ENCODE data around the gene MKI67. TPM values are rescaled to one million over a fixed set of nuclear protein-coding genes. Genes with fewer than 3 reads are reported as not detected.

Gene MKI67
- total and polyA plus RNA-seq, 10 donors, result 0.61 to 21.6 (median 7.6) TPM

DNA sequence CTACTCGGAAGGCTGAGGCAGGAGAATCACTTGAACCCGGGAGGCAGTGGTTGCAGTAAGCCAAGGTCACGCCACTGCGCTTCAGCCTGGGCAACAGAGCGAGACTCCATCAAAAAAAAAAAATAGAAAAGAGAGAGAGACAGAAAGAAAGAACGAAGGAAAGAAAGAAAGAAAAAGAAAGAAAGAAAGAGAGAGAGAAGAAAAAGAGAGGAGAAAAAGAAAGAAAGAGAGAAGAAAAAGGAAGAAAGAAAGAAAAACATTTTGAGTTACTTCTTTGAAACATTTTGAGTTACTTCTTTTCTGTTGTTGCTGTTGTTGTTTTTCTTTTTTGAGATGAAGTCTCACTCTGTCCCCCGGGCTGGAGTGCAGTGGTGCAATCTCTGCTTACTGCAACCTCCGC is 2.4 kb upstream of the MKI67 start:
- TF ChIP-seq POLR2A (IDR thresholded peaks at IDR 0.05) (no peak), POLR2AphosphoS5 (IDR thresholded peaks at IDR 0.05) (no peak)
- TF ChIP-seq, protein P1, sequence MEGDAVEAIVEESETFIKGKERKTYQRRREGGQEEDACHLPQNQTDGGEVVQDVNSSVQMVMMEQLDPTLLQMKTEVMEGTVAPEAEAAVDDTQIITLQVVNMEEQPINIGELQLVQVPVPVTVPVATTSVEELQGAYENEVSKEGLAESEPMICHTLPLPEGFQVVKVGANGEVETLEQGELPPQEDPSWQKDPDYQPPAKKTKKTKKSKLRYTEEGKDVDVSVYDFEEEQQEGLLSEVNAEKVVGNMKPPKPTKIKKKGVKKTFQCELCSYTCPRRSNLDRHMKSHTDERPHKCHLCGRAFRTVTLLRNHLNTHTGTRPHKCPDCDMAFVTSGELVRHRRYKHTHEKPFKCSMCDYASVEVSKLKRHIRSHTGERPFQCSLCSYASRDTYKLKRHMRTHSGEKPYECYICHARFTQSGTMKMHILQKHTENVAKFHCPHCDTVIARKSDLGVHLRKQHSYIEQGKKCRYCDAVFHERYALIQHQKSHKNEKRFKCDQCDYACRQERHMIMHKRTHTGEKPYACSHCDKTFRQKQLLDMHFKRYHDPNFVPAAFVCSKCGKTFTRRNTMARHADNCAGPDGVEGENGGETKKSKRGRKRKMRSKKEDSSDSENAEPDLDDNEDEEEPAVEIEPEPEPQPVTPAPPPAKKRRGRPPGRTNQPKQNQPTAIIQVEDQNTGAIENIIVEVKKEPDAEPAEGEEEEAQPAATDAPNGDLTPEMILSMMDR (IDR thresholded peaks at IDR 0.05 in 8 of 11, conservative IDR thresholded peaks at IDR 0.05 in 3 of 11), result no peak
- H3K27ac ChIP-seq, result no peak overlapping the region
- peaks cover 0 to 26% (median 16%) of the 10 kb centered on the region in 7 donors for H3K27me3 ChIP-seq (replicated peaks in 1 of 7)
- H3K36me3 ChIP-seq, result no peaks in the 10 kb centered on the region
- peaks cover 13 to 43% (median 23%) of the 10 kb centered on the region in 6 donors for H3K4me1 ChIP-seq
- H3K4me3 ChIP-seq, result no peak overlapping the region
- WGBS, 5 donors, result 71 to 91% (median 86%) methylated on average over 8 of the region's 8 CpGs
- DNase-seq, result no peak
- intact Hi-C loops (cut with DNase I; ENCODE audit: low total_unique reads), result no loop called here
- no peaks in the 10 kb centered on the region for H3K9me3 ChIP-seq

DNA sequence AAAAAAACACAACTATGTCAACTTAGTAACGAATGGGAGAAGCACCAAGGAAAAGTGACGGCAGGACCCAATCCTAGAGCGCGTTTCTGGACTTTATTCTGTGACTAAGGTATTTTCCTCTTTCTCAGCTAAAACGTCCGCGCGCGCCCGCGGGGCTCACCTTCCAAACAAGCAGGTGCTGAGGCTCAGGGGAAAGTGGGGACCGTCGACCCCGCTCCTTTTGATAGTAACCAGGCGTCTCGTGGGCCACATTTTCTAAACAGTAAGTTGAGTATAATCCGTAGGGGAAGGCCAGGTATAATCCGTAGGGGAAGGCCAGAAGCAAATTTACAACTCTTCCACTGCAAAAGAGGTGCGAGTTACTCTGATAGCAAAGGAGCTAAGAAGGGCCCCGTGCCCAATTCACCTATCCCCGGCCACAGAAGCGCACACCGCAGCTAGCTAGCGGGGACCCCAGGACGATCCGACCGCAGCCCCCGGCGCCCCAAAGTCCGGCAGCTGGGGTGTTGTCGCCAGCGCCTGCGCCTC is 743 bp downstream of the MKI67 start:
- peak; percentile 78 for DNase-seq
- intact Hi-C loops (cut with DNase I; ENCODE audit: low total_unique reads), result no loop called here

GRCh38 chr10:128124813-128125403 is 1.3 kb downstream of the MKI67 start:
- Histone ChIP-seq H3K27me3 (replicated peaks in 1 of 7) (peaks cover 0 to 42% (median 27%) of the 10 kb centered on the region in 7 donors), H3K27ac (peak overlapping the region in 1 of 8 donors; percentile 68), H3K9me3 (no peaks in the 10 kb centered on the region), H3K36me3 (no peaks in the 10 kb centered on the region), H3K4me3 (peak overlapping the region in 5 of 8 donors; percentile 62 to 85 (median 75)), H3K4me1 (peaks cover 13 to 58% (median 23%) of the 10 kb centered on the region in 6 donors)
- no peak for DNase-seq
- intact Hi-C loops (cut with DNase I; ENCODE audit: low total_unique reads), result no loop called here
- 20 to 36% (median 31%) methylated on average over 11 of the region's 11 CpGs for WGBS, 5 donors
- TF ChIP-seq POLR2A (IDR thresholded peaks at IDR 0.05) (no peak), POLR2AphosphoS5 (IDR thresholded peaks at IDR 0.05) (no peak)
- TF ChIP-seq, protein P1 (IDR thresholded peaks at IDR 0.05 in 8 of 11, conservative IDR thresholded peaks at IDR 0.05 in 3 of 11), result no peak

More for the DNA sequence above, 743 bp downstream of the MKI67 start:
- H3K4me1 ChIP-seq, result peaks cover 13 to 58% (median 23%) of the 10 kb centered on the region in 6 donors
- H3K27ac ChIP-seq, result peak overlapping the region in 3 of 8 donors; percentile 50 to 68 (median 56)
- no peaks in the 10 kb centered on the region for H3K9me3 ChIP-seq
- H3K4me3 ChIP-seq, result peak overlapping the region; percentile 57 to 85 (median 74)
- 0 to 2% (median 1%) methylated on average over 30 to 33 of the region's 33 CpGs for WGBS, 5 donors
- H3K36me3 ChIP-seq, result no peaks in the 10 kb centered on the region
- peaks cover 0 to 42% (median 27%) of the 10 kb centered on the region in 7 donors for H3K27me3 ChIP-seq (replicated peaks in 1 of 7)
- TF ChIP-seq POLR2A (IDR thresholded peaks at IDR 0.05), result no peak
- TF ChIP-seq POLR2AphosphoS5 (IDR thresholded peaks at IDR 0.05), result no peak
- TF ChIP-seq, protein P1 (IDR thresholded peaks at IDR 0.05 in 8 of 11, conservative IDR thresholded peaks at IDR 0.05 in 3 of 11), result no peak

GRCh38 chr10:128123846-128124245 is 2.4 kb downstream of the MKI67 start:
- no peak for TF ChIP-seq POLR2AphosphoS5 (IDR thresholded peaks at IDR 0.05)
- TF ChIP-seq, protein P1 (IDR thresholded peaks at IDR 0.05 in 8 of 11, conservative IDR thresholded peaks at IDR 0.05 in 3 of 11), result no peak
- TF ChIP-seq POLR2A (IDR thresholded peaks at IDR 0.05), result no peak

More at GRCh38 chr10:128123846-128124245, 2.4 kb downstream of the MKI67 start:
- Histone ChIP-seq H3K4me1 (peaks cover 13 to 58% (median 23%) of the 10 kb centered on the region in 6 donors), H3K27me3 (replicated peaks in 1 of 7) (peaks cover 0 to 42% (median 27%) of the 10 kb centered on the region in 7 donors), H3K36me3 (peaks cover 0 to 6% (median 0%) of the 10 kb centered on the region in 6 donors), H3K4me3 (no peak overlapping the region), H3K9me3 (no peaks in the 10 kb centered on the region), H3K27ac (no peak overlapping the region)
- intact Hi-C loops (cut with DNase I; ENCODE audit: low total_unique reads), result no loop called here
- no peak for DNase-seq

Measured in spleen (tissue), 11 donors.